HG02798 (cell line): ENCODE data around the gene VAC14.

Source experiments
- ATAC-seq: cut with Tn5 transposase; IDR thresholded peaks from one replicate; pipeline ENCODE4 v1.9.1; 2021; ENCODE audit warnings: mild to moderate bottlenecking; ENCODE audit not compliant: unreplicated experiment, poor library complexity

The VAC14 gene

GRCh38 chr16:70696952-70697593 is 103.9 kb downstream of the VAC14 start:
- ATAC-seq: no peak

GRCh38 chr16:70696355-70696754 is 104.6 kb downstream of the VAC14 start:
- no peak for ATAC-seq

- no peak for ATAC-seq
These were observed 105.5 kb downstream of the VAC14 start for GRCh38 chr16:70695331-70696070.

- no peak for ATAC-seq
These were observed 106.1 kb downstream of the VAC14 start for GRCh38 chr16:70694868-70695218.

- ATAC-seq: no peak
These were observed 106.7 kb downstream of the VAC14 start for GRCh38 chr16:70694088-70694867.

GRCh38 chr16:70692873-70693671 is 107.9 kb downstream of the VAC14 start:
- no peak for ATAC-seq

GRCh38 chr16:70692130-70692872 is 108.7 kb downstream of the VAC14 start:
- ATAC-seq: no peak

- ATAC-seq: no peak
These were observed 109.5 kb downstream of the VAC14 start for GRCh38 chr16:70691223-70692129.

- ATAC-seq: no peak
These were observed 110.7 kb downstream of the VAC14 start for GRCh38 chr16:70689970-70690891.

- no peak for ATAC-seq
These were observed 111.7 kb downstream of the VAC14 start for GRCh38 chr16:70689035-70689969.

- ATAC-seq: no peak
These were observed 112.7 kb downstream of the VAC14 start for GRCh38 chr16:70688246-70688742.

GRCh38 chr16:70687671-70688245 is 113.2 kb downstream of the VAC14 start:
- no peak for ATAC-seq

GRCh38 chr16:70687102-70687511 is 113.9 kb downstream of the VAC14 start:
- no peak for ATAC-seq

- no peak for ATAC-seq
These were observed 114.4 kb downstream of the VAC14 start for GRCh38 chr16:70686376-70687101.

GRCh38 chr16:70685938-70686375 is 115.0 kb downstream of the VAC14 start, which contains the start of gene MTSS2:
MTSS2 (minus strand) TSS chr16:70686053; CDS start chr16:70685791, 262 bp downstream.
- ATAC-seq: no peak
